Progenitor cell of endocrine pancreas (in vitro differentiated cells): ENCODE measurements around the gene EYA2. TPM values are rescaled to one million over a fixed set of nuclear protein-coding genes. Genes with fewer than 3 reads are reported as not detected.

Experiments used
- DNase-seq: peaks from one replicate; pipeline ENCODE4 v3.0.0; 2021; ENCODE audit warnings: low spot score; ENCODE audit not compliant: unreplicated experiment
- H3K27ac Mint-ChIP-seq: 2 replicates; pipeline ENCODE4 v1.8.0; 2021; ENCODE audit warnings: mild to moderate bottlenecking, moderate library complexity, mixed read lengths
- H3K27me3 Mint-ChIP-seq: 2 replicates; pipeline ENCODE4 v1.8.0; 2021; ENCODE audit warnings: mixed read lengths
- H3K36me3 Mint-ChIP-seq: 2 replicates; pipeline ENCODE4 v1.8.0; 2022; ENCODE audit warnings: mixed read lengths; ENCODE audit not compliant: insufficient read depth
- H3K4me1 Mint-ChIP-seq: 2 replicates; pipeline ENCODE4 v1.8.0; 2021; ENCODE audit warnings: low read depth, mixed read lengths
- H3K4me3 Mint-ChIP-seq: 2 replicates; pipeline ENCODE4 v1.8.0; 2021; ENCODE audit warnings: low read depth, mild to moderate bottlenecking, moderate library complexity, mixed read lengths
- H3K9me3 Mint-ChIP-seq: 2 replicates; pipeline ENCODE4 v1.8.0; 2021; ENCODE audit warnings: low read depth, mixed read lengths
- CTCF ChIP-seq: fragments of 200-600 bp; sonication (generic); IDR thresholded peaks from one replicate; pipeline ENCODE4 v1.5.0; 2021; ENCODE audit warnings: antibody characterized with exemption, mild to moderate bottlenecking; ENCODE audit not compliant: unreplicated experiment
- total RNA-seq: library from RNA; stranded (reverse); gene quantifications from 2 replicates; pipeline ENCODE4 v1.2.1, GENCODE V29; 2021

The EYA2 gene
- total RNA-seq, 1 donor from 2014 or later, result 0.53 TPM

GRCh38 chr20:47059536-47059935 lies 164.9 kb downstream of the EYA2 start:
- Mint-ChIP-seq H3K4me1 (no peaks in the 10 kb centered on the region), H3K9me3 (no peaks in the 10 kb centered on the region), H3K4me3 (no peak overlapping the region), H3K27me3 (no peaks in the 10 kb centered on the region), H3K27ac (no peak overlapping the region), H3K36me3 (no peaks in the 10 kb centered on the region)
- DNase-seq, result no peak
- TF ChIP-seq CTCF, result no peak

GRCh38 chr20:47061549-47061948 lies 166.9 kb downstream of the EYA2 start:
- Mint-ChIP-seq H3K9me3 (peaks cover 5% of the 10 kb centered on the region), H3K4me3 (no peak overlapping the region), H3K4me1 (no peaks in the 10 kb centered on the region), H3K36me3 (no peaks in the 10 kb centered on the region), H3K27me3 (no peaks in the 10 kb centered on the region), H3K27ac (no peak overlapping the region)
- no peak for DNase-seq
- no peak for TF ChIP-seq CTCF

DNA sequence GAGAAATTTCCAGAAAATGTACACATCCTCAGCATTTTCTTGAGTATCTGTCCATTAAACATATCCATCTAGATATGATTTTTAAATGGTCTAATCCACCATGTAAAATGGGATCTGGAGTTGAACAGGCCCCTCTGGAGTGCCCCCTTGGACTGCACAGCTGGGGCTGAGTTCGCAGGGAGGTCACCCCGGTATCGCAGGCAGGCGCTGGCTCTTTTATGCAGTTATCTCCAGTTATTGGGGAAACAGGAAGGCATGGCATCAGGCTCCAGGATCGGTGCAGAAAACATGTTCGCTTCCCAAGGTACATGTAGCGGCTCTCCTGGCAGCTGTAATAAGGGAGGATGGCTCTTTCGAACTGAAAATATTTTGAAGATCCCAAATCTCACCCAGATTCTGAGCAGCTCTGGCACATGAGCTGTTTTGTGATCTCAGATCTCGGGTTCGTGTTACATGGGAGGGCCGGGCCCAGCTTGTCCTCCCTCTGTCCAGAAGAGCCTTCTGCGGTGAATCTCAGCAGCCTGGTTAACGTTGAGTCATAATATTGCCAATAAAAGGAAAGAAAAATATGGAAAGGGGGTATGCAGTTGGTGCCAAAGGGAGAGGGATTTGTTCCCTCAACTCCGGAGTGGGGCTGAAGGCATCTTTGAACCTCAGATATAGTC lies 167.7 kb downstream of the EYA2 start:
- TF ChIP-seq CTCF, result no peak
- H3K4me3 Mint-ChIP-seq, result no peak overlapping the region
- H3K27ac Mint-ChIP-seq, result no peak overlapping the region
- no peak for DNase-seq
- H3K4me1 Mint-ChIP-seq, result no peaks in the 10 kb centered on the region
- no peaks in the 10 kb centered on the region for H3K27me3 Mint-ChIP-seq
- peaks cover 10% of the 10 kb centered on the region for H3K9me3 Mint-ChIP-seq
- H3K36me3 Mint-ChIP-seq, result no peaks in the 10 kb centered on the region

- no peak overlapping the region for H3K4me3 Mint-ChIP-seq
- peaks cover 17% of the 10 kb centered on the region for H3K9me3 Mint-ChIP-seq
- H3K4me1 Mint-ChIP-seq, result no peaks in the 10 kb centered on the region
- DNase-seq, result no peak
- H3K36me3 Mint-ChIP-seq, result peaks cover 3% of the 10 kb centered on the region
- H3K27ac Mint-ChIP-seq, result no peak overlapping the region
- no peaks in the 10 kb centered on the region for H3K27me3 Mint-ChIP-seq
- TF ChIP-seq CTCF, result no peak
Observed at GRCh38 chr20:47063407-47063806, 168.8 kb downstream of the EYA2 start.

DNA sequence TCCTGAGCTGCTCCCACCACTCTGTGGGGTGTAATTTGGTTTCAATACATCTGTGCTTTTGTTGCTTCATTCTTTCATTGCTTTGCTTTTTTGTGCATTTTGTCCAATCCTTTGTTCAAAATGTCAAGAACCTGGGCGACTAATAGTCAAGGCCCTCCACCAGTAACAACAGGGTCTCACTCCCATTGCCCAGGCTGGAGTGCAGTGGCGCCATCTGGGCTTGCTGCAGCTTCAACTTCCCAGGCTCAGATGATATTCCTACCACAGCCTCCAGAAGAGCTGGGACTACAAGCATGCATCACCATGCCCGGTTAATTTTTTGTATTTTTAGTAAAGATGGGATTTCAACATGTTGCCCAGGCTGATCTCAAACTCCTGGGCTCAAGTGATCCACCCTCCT lies 169.2 kb downstream of the EYA2 start:
- TF ChIP-seq CTCF, result no peak
- H3K4me1 Mint-ChIP-seq, result no peaks in the 10 kb centered on the region
- no peak for DNase-seq
- H3K27ac Mint-ChIP-seq, result no peak overlapping the region
- H3K9me3 Mint-ChIP-seq, result peaks cover 21% of the 10 kb centered on the region
- no peak overlapping the region for H3K4me3 Mint-ChIP-seq
- peaks cover 3% of the 10 kb centered on the region for H3K36me3 Mint-ChIP-seq
- no peaks in the 10 kb centered on the region for H3K27me3 Mint-ChIP-seq
